Smooth muscle cell (in vitro differentiated cells): ENCODE results near the gene TYMP. TPM values are rescaled to one million over a fixed set of nuclear protein-coding genes. Genes with fewer than 3 reads are reported as not detected.
"Not testable (repeated sequence)": the region's sequence is repeated elsewhere in the genome, so short reads cannot be mapped to it uniquely, and the experiment has no call there.

Experiments
- DNase-seq: peaks from one replicate; lab custom pipeline; 2025; ENCODE audit not compliant: unreplicated experiment; lab: John Stamatoyannopoulos, UW
- H2AFZ ChIP-seq: fragments of 200-600 bp; sonication (generic); 2 replicates; pipeline ENCODE4 v1.6.0; 2016; ENCODE audit warnings: antibody characterized with exemption, low read depth, mild to moderate bottlenecking
- H3F3A ChIP-seq: fragments of 200-600 bp; sonication (generic); 2 replicates; pipeline ENCODE4 v1.6.0; 2017; ENCODE audit warnings: antibody characterized with exemption, low read depth
- H3K27ac ChIP-seq: fragments of 200-600 bp; sonication (generic); 2 replicates; pipeline ENCODE4 v1.5.1; 2016; ENCODE audit warnings: low read depth, mild to moderate bottlenecking
- H3K27me3 ChIP-seq: fragments of 200-600 bp; sonication (generic); 2 replicates; pipeline ENCODE4 v1.6.1; 2016; ENCODE audit warnings: low read depth, mild to moderate bottlenecking
- H3K36me3 ChIP-seq: fragments of 200-600 bp; sonication (generic); 2 replicates; pipeline ENCODE4 v1.5.1; 2016; ENCODE audit warnings: low read depth
- H3K4me1 ChIP-seq: fragments of 200-600 bp; sonication (generic); 2 replicates; pipeline ENCODE4 v1.5.1; 2016; ENCODE audit warnings: low read depth
- H3K4me2 ChIP-seq: fragments of 200-600 bp; sonication (generic); 2 replicates; pipeline ENCODE4 v1.6.0; 2016; ENCODE audit warnings: mild to moderate bottlenecking
- H3K4me3 ChIP-seq: fragments of 200-600 bp; sonication (generic); 2 replicates; pipeline ENCODE4 v1.5.1; 2016; ENCODE audit warnings: mild to moderate bottlenecking
- H3K79me2 ChIP-seq: fragments of 200-600 bp; sonication (generic); 2 replicates; pipeline ENCODE4 v1.6.0; 2016; ENCODE audit warnings: low read depth, mild to moderate bottlenecking
- H3K9ac ChIP-seq: fragments of 200-600 bp; sonication (generic); 2 replicates; pipeline ENCODE4 v1.6.0; 2016; ENCODE audit warnings: low read depth
- H3K9me3 ChIP-seq: fragments of 200-600 bp; sonication (generic); replicated peaks from 2 replicates; pipeline ENCODE4 v1.5.1; 2016; ENCODE audit warnings: low read depth
- H4K20me1 ChIP-seq: fragments of 200-600 bp; sonication (generic); 2 replicates; pipeline ENCODE4 v1.6.0; 2016; ENCODE audit warnings: low read depth
- CTCF ChIP-seq: fragments of 200-600 bp; sonication (generic); IDR thresholded peaks from 2 replicates; pipeline ENCODE4 v1.5.1; 2017; ENCODE audit warnings: borderline replicate concordance, mild to moderate bottlenecking, antibody characterized with exemption; ENCODE audit not compliant: insufficient read depth, poor library complexity, severe bottlenecking
- WGBS: methylation state at CpG from one replicate; pipeline ENCODE4 v1.1.7; 2016; ENCODE audit warnings: low lambda C conversion rate; 5-methylcytosine and 5-hydroxymethylcytosine counted together
- polyA plus RNA-seq: library from polyadenylated mRNA; unstranded; fragments of >200 nt; fragmentation: Nextera tagmentation; extraction: Ambion mirVana; gene quantifications from 2 replicates; pipeline ENCODE4 v1.2.1, GENCODE V29; 2016
- total RNA-seq: library from RNA; depleted of rRNA; stranded (reverse); fragments of >200 nt; gene quantifications from 2 replicates; pipeline ENCODE4 v1.2.3, GENCODE V29; 2014

Gene TYMP
- total and polyA plus RNA-seq, 2 experiments from 2014 or later = 87.4 to 287 TPM

GRCh38 chr22:50542416-50542927, 12.7 kb upstream of the TYMP start:
- H3K4me1 ChIP-seq = peaks cover 30% of the 10 kb centered on the region
- H3K4me2 ChIP-seq = no peak overlapping the region
- no peak for TF ChIP-seq CTCF
- no peak overlapping the region for H2AFZ ChIP-seq
- H3F3A ChIP-seq = peaks cover 19% of the 10 kb centered on the region
- WGBS = 87% methylated on average over 19 of the region's 19 CpGs
- no peak overlapping the region for H3K4me3 ChIP-seq
- H3K36me3 ChIP-seq = no peaks in the 10 kb centered on the region
- peak overlapping the region; percentile 100 for H3K27ac ChIP-seq
- H4K20me1 ChIP-seq = no peaks in the 10 kb centered on the region
- no peak for DNase-seq
- no peaks in the 10 kb centered on the region for H3K27me3 ChIP-seq
- H3K9ac ChIP-seq = peak overlapping the region; percentile 11
- H3K9me3 ChIP-seq = no peaks in the 10 kb centered on the region
- no peaks in the 10 kb centered on the region for H3K79me2 ChIP-seq

- H3K79me2 ChIP-seq, H2AFZ ChIP-seq, H3K36me3 ChIP-seq, DNase-seq, H4K20me1 ChIP-seq, H3K9me3 ChIP-seq, H3K4me3 ChIP-seq, H3K27me3 ChIP-seq: not testable (repeated sequence)
- peak overlapping the region; percentile 26 for H3K4me2 ChIP-seq
- peak overlapping the region; percentile 100 for H3K27ac ChIP-seq
- peaks cover 24% of the 10 kb centered on the region for H3F3A ChIP-seq
- peak overlapping the region; percentile 96 for H3K9ac ChIP-seq
- H3K4me1 ChIP-seq = peaks cover 30% of the 10 kb centered on the region
- WGBS = 15% methylated on average over 5 of the region's 5 CpGs
These were observed 11.8 kb upstream of the TYMP start for GRCh38 chr22:50541667-50542026.

- Histone ChIP-seq H3K4me3 (no peak overlapping the region), H3K27ac (peak overlapping the region; percentile 100), H3F3A (peaks cover 28% of the 10 kb centered on the region), H3K4me2 (peak overlapping the region; percentile 81), H3K4me1 (peaks cover 30% of the 10 kb centered on the region), H3K27me3 (no peaks in the 10 kb centered on the region), H3K9me3 (no peaks in the 10 kb centered on the region), H4K20me1 (no peaks in the 10 kb centered on the region), H2AFZ (no peak overlapping the region), H3K79me2 (peaks cover 12% of the 10 kb centered on the region), H3K9ac (peak overlapping the region; percentile 96), H3K36me3 (no peaks in the 10 kb centered on the region)
- no peak for TF ChIP-seq CTCF
- no peak for DNase-seq
- 87% methylated on average over 10 of the region's 10 CpGs for WGBS
These were observed 10.6 kb upstream of the TYMP start for GRCh38 chr22:50540381-50540780.

GRCh38 chr22:50537765-50538164, 8.0 kb upstream of the TYMP start:
- H3K4me2 ChIP-seq = peak overlapping the region; percentile 21
- no peak overlapping the region for H3K4me3 ChIP-seq
- H3K27me3 ChIP-seq = no peaks in the 10 kb centered on the region
- no peak for DNase-seq
- peaks cover 12% of the 10 kb centered on the region for H3K79me2 ChIP-seq
- peaks cover 31% of the 10 kb centered on the region for H3K4me1 ChIP-seq
- no peaks in the 10 kb centered on the region for H3K36me3 ChIP-seq
- H3K9me3 ChIP-seq = no peaks in the 10 kb centered on the region
- H2AFZ ChIP-seq = no peak overlapping the region
- 95% methylated on average over 13 of the region's 13 CpGs for WGBS
- H3F3A ChIP-seq = peaks cover 38% of the 10 kb centered on the region
- no peaks in the 10 kb centered on the region for H4K20me1 ChIP-seq
- H3K27ac ChIP-seq = peak overlapping the region; percentile 100
- H3K9ac ChIP-seq = peak overlapping the region; percentile 24
- TF ChIP-seq CTCF = no peak
